Body of pancreas (tissue), 4 donors: ENCODE data around the gene HEY2. TPM values are rescaled to one million over a fixed set of nuclear protein-coding genes. Genes with fewer than 3 reads are reported as not detected.

Source experiments
- ATAC-seq: fragments of 150-250 bp; one replicate; pipeline ENCODE4 v1.9.1; 2016
- DNase-seq, 4 donors: peaks; one replicate each; pipeline ENCODE4 v3.0.0-alpha.2; 2019
- H3K27ac ChIP-seq, 4 donors: fragments of 200-600 bp; sonication (generic); 1 replicate in 3 of 4; 2 replicates in 1 of 4; pipeline versions ENCODE4 v1.5.1 to v1.6.1; 2016 to 2019; ENCODE audit warnings: mild to moderate bottlenecking in 1 of 4, mixed read lengths in 1 of 4, moderate library complexity in 1 of 4
- H3K27me3 ChIP-seq, 2 donors: fragments of 200-600 bp; sonication (generic); one replicate each; pipeline ENCODE4 v1.6.0; 2016; ENCODE audit warnings: mild to moderate bottlenecking in 1 of 2
- H3K36me3 ChIP-seq, 2 donors: fragments of 200-600 bp; sonication (generic); replicated peaks in 1 of 2; 2 replicates each; pipeline ENCODE4 v1.5.1; 2016; ENCODE audit warnings: low read depth in 2 of 2; ENCODE audit not compliant: insufficient read depth in 1 of 2
- H3K4me1 ChIP-seq: fragments of 200-600 bp; sonication (generic); one replicate; pipeline ENCODE4 v1.6.0; 2016
- H3K4me3 ChIP-seq, 2 donors: fragments of 200-600 bp; sonication (generic); 1 replicate in 1 of 2; 2 replicates in 1 of 2; pipeline ENCODE4 v1.5.1; 2016 to 2019
- H3K9me3 ChIP-seq, 3 donors: fragments of 200-600 bp; sonication (generic); 1 replicate in 2 of 3; 2 replicates in 1 of 3; pipeline ENCODE4 v1.5.1; 2016
- POLR2A ChIP-seq, 3 donors: fragments of 450-650 bp; IDR thresholded peaks; one replicate each; pipeline ENCODE4 v1.6.1; 2016; ENCODE audit warnings: antibody characterized with exemption in 3 of 3, mild to moderate bottlenecking in 2 of 3
- WGBS, 2 donors: methylation state at CpG; one replicate each; pipeline ENCODE4 v1.1.5; 2017; 5-methylcytosine and 5-hydroxymethylcytosine counted together
- intact Hi-C: fragments of 100-400 bp; cut with DNase I; formaldehyde crosslinking; loops from one replicate; pipeline ENCODE4 v1.15.1; 2023
- total RNA-seq, 2 donors: library from RNA; depleted of rRNA; stranded (reverse); fragments of >200 nt; gene quantifications; one replicate each; pipeline ENCODE4 v1.1.0, GENCODE V29; 2016
- TF ChIP-seq, protein P1 (sequence below), 7 experiments: fragments of 450-650 bp in 4 of 7; fragments of 200-600 bp in 3 of 7; sonication (generic) in 3 of 7; IDR thresholded peaks; one replicate each; pipeline ENCODE4 v1.5.1; 2016 to 2019; ENCODE audit warnings: antibody characterized with exemption in 7 of 7

The HEY2 gene
- total RNA-seq, 2 donors from 2014 or later: 2.6 to 7.3 TPM

DNA sequence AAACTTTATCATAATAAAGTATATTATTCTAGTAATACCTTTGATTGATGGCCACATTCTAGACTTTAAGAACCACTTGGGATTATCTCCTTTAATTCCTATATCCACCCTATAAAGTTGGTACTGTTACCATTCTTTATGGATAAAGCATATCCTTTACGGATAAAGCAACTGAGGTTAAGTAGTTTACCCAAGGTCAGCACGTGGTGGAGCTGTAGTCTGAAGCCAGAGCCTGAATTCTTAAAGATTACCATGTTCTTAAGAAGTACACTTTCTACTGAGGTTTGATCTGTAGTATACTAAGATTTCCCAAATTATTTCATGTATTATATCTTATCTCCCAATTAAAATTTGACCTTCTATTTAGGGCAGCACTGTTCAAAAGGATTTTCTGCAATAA, 38.4 kb downstream of the HEY2 start:
- intact Hi-C loops: no loop called here
- Histone ChIP-seq H3K27ac (no peak overlapping the region), H3K36me3 (no peaks in the 10 kb centered on the region), H3K4me3 (no peak overlapping the region), H3K9me3 (no peaks in the 10 kb centered on the region), H3K4me1 (peaks cover 29% of the 10 kb centered on the region), H3K27me3 (no peaks in the 10 kb centered on the region)
- TF ChIP-seq, protein P1, sequence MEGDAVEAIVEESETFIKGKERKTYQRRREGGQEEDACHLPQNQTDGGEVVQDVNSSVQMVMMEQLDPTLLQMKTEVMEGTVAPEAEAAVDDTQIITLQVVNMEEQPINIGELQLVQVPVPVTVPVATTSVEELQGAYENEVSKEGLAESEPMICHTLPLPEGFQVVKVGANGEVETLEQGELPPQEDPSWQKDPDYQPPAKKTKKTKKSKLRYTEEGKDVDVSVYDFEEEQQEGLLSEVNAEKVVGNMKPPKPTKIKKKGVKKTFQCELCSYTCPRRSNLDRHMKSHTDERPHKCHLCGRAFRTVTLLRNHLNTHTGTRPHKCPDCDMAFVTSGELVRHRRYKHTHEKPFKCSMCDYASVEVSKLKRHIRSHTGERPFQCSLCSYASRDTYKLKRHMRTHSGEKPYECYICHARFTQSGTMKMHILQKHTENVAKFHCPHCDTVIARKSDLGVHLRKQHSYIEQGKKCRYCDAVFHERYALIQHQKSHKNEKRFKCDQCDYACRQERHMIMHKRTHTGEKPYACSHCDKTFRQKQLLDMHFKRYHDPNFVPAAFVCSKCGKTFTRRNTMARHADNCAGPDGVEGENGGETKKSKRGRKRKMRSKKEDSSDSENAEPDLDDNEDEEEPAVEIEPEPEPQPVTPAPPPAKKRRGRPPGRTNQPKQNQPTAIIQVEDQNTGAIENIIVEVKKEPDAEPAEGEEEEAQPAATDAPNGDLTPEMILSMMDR (IDR thresholded peaks at IDR 0.05): peak in 4 of 7 experiments; percentile 29 to 49 (median 42)
- TF ChIP-seq POLR2A (IDR thresholded peaks at IDR 0.05): no peak
- 20 to 21% methylated on average over 2 of the region's 2 CpGs for WGBS, 2 donors
- DNase-seq: peak in 2 of 4 donors; percentile 32 to 41
- ATAC-seq: no peak

DNA sequence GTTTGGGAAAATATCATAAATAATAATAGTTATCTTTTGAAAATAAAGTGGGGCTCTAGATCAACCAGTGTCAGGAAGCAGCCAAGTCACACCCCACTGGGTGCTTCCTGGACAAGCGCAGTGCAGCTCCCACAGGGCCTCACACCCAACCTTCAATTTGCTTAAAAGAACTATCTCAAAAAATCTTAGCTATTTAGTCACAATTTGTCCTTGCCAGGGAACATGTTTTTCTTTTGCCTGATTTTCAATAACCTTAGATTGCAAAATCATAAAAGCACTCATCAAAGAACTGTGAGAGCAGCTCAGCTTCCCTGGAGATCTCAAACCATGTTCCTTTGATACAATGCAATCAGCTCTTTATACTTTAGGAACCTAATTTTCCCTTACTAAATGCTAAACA, 39.7 kb downstream of the HEY2 start:
- no peak for TF ChIP-seq POLR2A (IDR thresholded peaks at IDR 0.05)
- TF ChIP-seq, protein P1 (IDR thresholded peaks at IDR 0.05): no peak
- Histone ChIP-seq H3K36me3 (no peaks in the 10 kb centered on the region), H3K27me3 (no peaks in the 10 kb centered on the region), H3K27ac (peak overlapping the region in 3 of 4 donors; percentile 93 to 97 (median 94)), H3K4me1 (peaks cover 29% of the 10 kb centered on the region), H3K4me3 (no peak overlapping the region), H3K9me3 (no peaks in the 10 kb centered on the region)
- ATAC-seq (no peak), DNase-seq (no peak)
- intact Hi-C loops: no loop called here
- WGBS, 2 donors: 67 to 88% methylated on average over 1 of the region's 1 CpG

- intact Hi-C loops: loop anchor here (10.0 kb wide), 1 partner anchor 175 kb away; no protein-coding TSS in a partner anchor
- H3K9me3 ChIP-seq: no peaks in the 10 kb centered on the region
- H3K4me1 ChIP-seq: peaks cover 29% of the 10 kb centered on the region
- peak overlapping the region; percentile 90 to 97 (median 94) for H3K27ac ChIP-seq
- no peaks in the 10 kb centered on the region for H3K36me3 ChIP-seq
- H3K27me3 ChIP-seq: no peaks in the 10 kb centered on the region
- DNase-seq: peak; percentile 44 to 52 (median 46)
- TF ChIP-seq POLR2A (IDR thresholded peaks at IDR 0.05): no peak
- TF ChIP-seq, protein P1 (IDR thresholded peaks at IDR 0.05): no peak
- peak overlapping the region; percentile 72 to 84 for H3K4me3 ChIP-seq
- WGBS, 2 donors: 12 to 22% methylated on average over 16 to 19 of the region's 19 CpGs
- peak; percentile 25 for ATAC-seq
Observed at GRCh38 chr6:125789576-125790357, 40.3 kb downstream of the HEY2 start.

- WGBS, 2 donors: 0 to 1% methylated on average over 16 to 92 of the region's 100 CpGs
- Histone ChIP-seq H3K36me3 (no peaks in the 10 kb centered on the region), H3K27ac (peak within 1 kb of the TSS; percentile 90 to 97 (median 94)), H3K27me3 (no peaks in the 10 kb centered on the region), H3K4me3 (peak within 1 kb of the TSS; percentile 72 to 84), H3K9me3 (no peaks in the 10 kb centered on the region), H3K4me1 (peaks cover 29% of the 10 kb centered on the region)
- ATAC-seq (peak; percentile 86), DNase-seq (peak; percentile 69 to 79 (median 74))
- intact Hi-C loops: loop anchor here (10.0 kb wide), 1 partner anchor 174 kb away; no protein-coding TSS in a partner anchor
- TF ChIP-seq POLR2A (IDR thresholded peaks at IDR 0.05): peak; percentile 77 to 88 (median 83)
- TF ChIP-seq, protein P1 (IDR thresholded peaks at IDR 0.05): peak in 1 of 7 experiments; percentile 22
Observed at GRCh38 chr6:125790358-125791150, 41.1 kb downstream of the HEY2 start, which contains the start of gene NCOA7. NCOA7 (plus strand) TSS chr6:125790960; CDS start chr6:125815355, 24,395 bp downstream.
